ENCODE measurements around the gene TRAF3IP1. TPM values are rescaled to one million over a fixed set of nuclear protein-coding genes. Genes with fewer than 3 reads are reported as not detected.

Gene TRAF3IP1
- total RNA-seq, 2 donors from 2014 or later = 5.4 to 10.9 TPM

DNA sequence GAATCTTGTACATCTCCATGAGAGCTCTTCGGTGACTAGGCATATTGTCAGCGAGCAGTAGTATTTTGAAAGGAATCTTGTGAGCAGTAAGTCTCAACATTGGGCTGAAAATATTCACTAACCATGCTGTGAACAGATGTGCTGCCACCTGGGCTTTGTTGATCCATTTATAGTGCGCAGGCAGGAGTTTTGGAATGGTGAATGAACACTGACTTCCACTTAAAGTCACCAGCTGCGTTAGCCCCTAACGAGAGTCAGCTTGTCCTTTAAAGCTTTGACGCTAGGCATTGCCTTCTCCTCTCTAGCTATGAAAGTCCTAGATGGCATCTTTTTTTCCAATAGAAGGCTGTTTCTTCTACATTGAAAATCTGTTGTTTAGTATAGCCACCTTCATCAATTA is 110.5 kb downstream of the TRAF3IP1 start:
- ATAC-seq (no peak), DNase-seq (no peak)
- H3K4me1 ChIP-seq = peaks cover 29% of the 10 kb centered on the region
- 97 to 98% methylated on average over 6 of the region's 6 CpGs for WGBS, 2 donors
- no peak overlapping the region for H3K27ac ChIP-seq
- TF ChIP-seq POLR2A (IDR thresholded peaks at IDR 0.05) = no peak
- TF ChIP-seq, protein P1, sequence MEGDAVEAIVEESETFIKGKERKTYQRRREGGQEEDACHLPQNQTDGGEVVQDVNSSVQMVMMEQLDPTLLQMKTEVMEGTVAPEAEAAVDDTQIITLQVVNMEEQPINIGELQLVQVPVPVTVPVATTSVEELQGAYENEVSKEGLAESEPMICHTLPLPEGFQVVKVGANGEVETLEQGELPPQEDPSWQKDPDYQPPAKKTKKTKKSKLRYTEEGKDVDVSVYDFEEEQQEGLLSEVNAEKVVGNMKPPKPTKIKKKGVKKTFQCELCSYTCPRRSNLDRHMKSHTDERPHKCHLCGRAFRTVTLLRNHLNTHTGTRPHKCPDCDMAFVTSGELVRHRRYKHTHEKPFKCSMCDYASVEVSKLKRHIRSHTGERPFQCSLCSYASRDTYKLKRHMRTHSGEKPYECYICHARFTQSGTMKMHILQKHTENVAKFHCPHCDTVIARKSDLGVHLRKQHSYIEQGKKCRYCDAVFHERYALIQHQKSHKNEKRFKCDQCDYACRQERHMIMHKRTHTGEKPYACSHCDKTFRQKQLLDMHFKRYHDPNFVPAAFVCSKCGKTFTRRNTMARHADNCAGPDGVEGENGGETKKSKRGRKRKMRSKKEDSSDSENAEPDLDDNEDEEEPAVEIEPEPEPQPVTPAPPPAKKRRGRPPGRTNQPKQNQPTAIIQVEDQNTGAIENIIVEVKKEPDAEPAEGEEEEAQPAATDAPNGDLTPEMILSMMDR (IDR thresholded peaks at IDR 0.05) = no peak
- no peak overlapping the region for H3K4me3 ChIP-seq
- H3K27me3 ChIP-seq = no peaks in the 10 kb centered on the region
- peaks cover 3 to 4% of the 10 kb centered on the region in 2 donors for H3K36me3 ChIP-seq (replicated peaks in 1 of 2; ENCODE audit: insufficient read depth in 1 of 2, low read depth in 2 of 2)
- intact Hi-C loops (cut with DNase I) = no loop called here
- H3K9me3 ChIP-seq = no peaks in the 10 kb centered on the region

DNA sequence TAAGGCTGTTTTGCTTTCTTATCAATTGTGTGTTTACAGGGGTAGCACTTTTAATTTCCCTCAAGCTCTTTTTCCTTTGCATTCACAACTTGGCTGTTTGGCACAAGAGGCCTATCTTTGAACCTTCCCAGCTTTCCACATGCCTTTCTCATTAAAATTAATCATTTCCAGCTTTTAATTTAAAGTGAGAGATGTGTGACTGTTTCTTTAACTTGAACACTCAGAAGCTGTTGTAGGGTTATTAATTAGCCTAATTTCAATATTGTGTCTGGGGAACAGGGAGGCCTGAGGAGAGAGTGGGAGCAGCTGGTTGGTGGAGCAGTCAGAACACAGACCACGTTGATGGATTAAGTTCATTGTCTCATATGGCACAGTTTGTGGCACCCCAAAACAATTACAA is 111.1 kb downstream of the TRAF3IP1 start:
- Histone ChIP-seq H3K9me3 (no peaks in the 10 kb centered on the region), H3K4me3 (no peak overlapping the region), H3K27me3 (no peaks in the 10 kb centered on the region), H3K36me3 (replicated peaks in 1 of 2; ENCODE audit: insufficient read depth in 1 of 2, low read depth in 2 of 2) (peaks cover 3 to 4% of the 10 kb centered on the region in 2 donors), H3K27ac (no peak overlapping the region), H3K4me1 (peaks cover 24% of the 10 kb centered on the region)
- TF ChIP-seq POLR2A (IDR thresholded peaks at IDR 0.05) = no peak
- TF ChIP-seq, protein P1 (IDR thresholded peaks at IDR 0.05) = no peak
- ATAC-seq = no peak
- WGBS, 2 donors = 37 to 70% methylated on average over 1 of the region's 1 CpG
- intact Hi-C loops (cut with DNase I) = no loop called here
- DNase-seq = no peak

DNA sequence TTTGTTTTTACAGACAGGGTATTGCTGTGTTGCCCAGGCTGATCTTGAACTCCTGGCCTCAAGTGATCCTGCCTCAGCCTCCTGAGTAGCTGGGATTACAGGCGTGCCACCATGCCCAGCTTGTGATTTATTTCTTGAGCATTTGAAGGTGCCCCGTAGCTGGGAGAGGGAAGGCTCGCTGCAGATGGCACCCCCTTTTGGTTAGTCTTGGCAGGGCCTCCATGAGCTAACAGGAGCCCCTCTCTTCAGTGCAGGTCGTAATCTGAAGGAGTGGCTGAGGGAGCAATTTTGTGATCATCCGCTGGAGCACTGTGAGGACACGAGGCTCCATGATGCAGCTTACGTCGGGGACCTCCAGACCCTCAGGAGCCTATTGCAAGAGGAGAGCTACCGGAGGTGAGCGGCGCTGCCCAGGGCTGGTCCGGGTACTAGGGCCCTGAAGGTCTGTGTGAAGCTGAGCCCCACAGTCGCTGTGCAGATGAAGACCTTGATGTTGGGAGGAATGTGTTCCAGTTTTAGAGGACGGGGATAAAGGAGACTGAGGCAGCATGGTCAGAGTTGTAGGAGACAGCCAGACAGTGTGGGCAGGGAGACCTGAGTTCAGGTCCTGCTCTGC is 113.1 kb downstream of the TRAF3IP1 start:
- ATAC-seq (no peak), DNase-seq (no peak)
- Histone ChIP-seq H3K4me3 (no peak overlapping the region), H3K27ac (no peak overlapping the region), H3K4me1 (peaks cover 13% of the 10 kb centered on the region), H3K9me3 (no peaks in the 10 kb centered on the region), H3K27me3 (no peaks in the 10 kb centered on the region), H3K36me3 (replicated peaks in 1 of 2; ENCODE audit: insufficient read depth in 1 of 2, low read depth in 2 of 2) (peaks cover 3 to 4% of the 10 kb centered on the region in 2 donors)
- TF ChIP-seq POLR2A (IDR thresholded peaks at IDR 0.05) = no peak
- TF ChIP-seq, protein P1 (IDR thresholded peaks at IDR 0.05) = no peak
- 94 to 96% methylated on average over 14 of the region's 14 CpGs for WGBS, 2 donors
- intact Hi-C loops (cut with DNase I) = no loop called here

- H3K36me3 ChIP-seq (replicated peaks in 1 of 2; ENCODE audit: insufficient read depth in 1 of 2, low read depth in 2 of 2) = peaks cover 3 to 4% of the 10 kb centered on the region in 2 donors
- H3K4me3 ChIP-seq = no peak overlapping the region
- ATAC-seq = no peak
- intact Hi-C loops (cut with DNase I) = no loop called here
- H3K27me3 ChIP-seq = no peaks in the 10 kb centered on the region
- peaks cover 9% of the 10 kb centered on the region for H3K4me1 ChIP-seq
- no peak for TF ChIP-seq POLR2A (IDR thresholded peaks at IDR 0.05)
- TF ChIP-seq, protein P1 (IDR thresholded peaks at IDR 0.05) = no peak
- H3K9me3 ChIP-seq = no peaks in the 10 kb centered on the region
- no peak overlapping the region for H3K27ac ChIP-seq
- WGBS, 2 donors = 87 to 90% methylated on average over 13 of the region's 13 CpGs
- no peak for DNase-seq
Measured at GRCh38 chr2:238433941-238434845, 113.9 kb downstream of the TRAF3IP1 start.

All from body of pancreas (tissue), 4 donors.